GM21737 (cell line): Measurements from ENCODE around the gene DUSP11.
"Not testable (repeated sequence)": the region's sequence is repeated elsewhere in the genome, so short reads cannot be mapped to it uniquely, and the experiment has no call there.

Experiments
- ATAC-seq: cut with Tn5 transposase; IDR thresholded peaks from one replicate; pipeline ENCODE4 v1.9.1; 2021; ENCODE audit warnings: mild to moderate bottlenecking, moderate library complexity; ENCODE audit not compliant: unreplicated experiment

Gene DUSP11

DNA sequence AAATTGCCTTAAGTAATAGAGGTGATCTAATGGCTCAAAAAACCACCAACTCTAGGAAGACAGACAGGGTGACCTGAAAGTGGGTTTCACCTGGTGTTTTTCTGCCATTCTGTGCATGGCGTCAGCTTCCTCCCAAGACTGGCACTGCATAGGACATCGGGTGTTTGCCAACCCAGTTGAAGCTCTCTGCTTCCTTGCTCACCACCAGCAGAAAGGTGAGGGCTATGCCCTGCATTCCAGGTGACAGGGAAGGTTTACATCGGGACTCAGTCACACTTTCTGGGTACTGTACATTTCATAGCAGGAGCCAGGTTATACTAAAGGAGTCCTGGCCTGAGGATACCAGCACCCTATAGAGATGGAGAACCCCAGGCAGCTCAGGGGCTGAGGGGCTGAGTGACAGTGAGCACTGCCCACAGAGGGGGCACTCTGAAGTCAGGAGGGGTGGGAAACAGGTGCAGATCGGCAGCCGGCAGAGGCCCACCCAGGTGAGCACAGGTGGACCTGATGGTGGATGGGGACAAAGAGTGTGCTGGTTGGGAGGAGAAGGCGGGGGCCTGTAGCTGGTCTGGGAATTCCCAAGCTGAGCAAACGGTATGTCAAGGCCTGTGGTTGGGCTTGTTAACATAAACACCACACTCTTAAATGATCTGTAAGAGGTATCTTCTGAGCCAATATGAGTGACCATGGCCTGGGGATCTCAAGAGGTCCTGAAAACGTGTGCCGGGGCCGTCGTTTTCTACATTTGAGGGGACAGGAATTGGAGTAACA, 60.9 kb downstream of the DUSP11 start:
- no peak for ATAC-seq

DNA sequence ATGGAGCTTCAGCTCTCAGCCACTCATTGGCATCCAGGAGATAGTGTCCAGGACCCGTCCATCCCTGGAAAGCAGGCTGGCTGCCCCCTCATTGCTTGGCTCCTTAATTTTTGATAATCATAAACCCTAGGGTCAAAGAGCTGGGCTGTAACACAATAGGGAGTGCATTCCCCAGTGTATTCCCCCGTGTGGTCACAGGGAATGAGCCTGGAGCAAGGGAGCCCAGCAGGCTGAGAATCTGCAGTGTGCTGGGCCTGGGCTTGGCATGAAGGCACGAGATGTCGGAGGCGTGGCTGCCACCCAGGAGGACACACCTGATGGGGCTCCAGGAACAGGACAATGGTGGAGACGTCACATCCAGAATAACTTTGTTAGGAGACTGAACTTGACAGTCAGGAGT, 61.5 kb downstream of the DUSP11 start:
- no peak for ATAC-seq

- ATAC-seq: not testable (repeated sequence)
Measured at GRCh38 chr2:73717695-73718094, 62.2 kb downstream of the DUSP11 start.

DNA sequence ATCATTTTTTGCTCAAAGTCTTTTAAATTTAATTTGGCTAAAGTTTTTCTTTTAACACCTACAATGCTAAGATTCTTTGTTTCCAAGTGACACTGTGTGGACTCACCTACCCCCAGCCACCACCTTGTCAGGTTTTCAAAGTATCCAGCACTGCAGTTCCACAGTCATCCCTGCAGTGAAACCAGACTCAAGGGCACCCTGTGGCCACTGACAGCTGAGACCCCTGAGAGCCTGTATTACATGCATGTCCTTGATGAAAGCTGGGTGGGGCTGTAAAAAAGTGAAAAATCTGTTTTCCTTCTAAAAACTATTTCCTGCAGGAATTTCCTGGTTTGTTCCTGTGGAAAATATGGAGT, 62.7 kb downstream of the DUSP11 start:
- no peak for ATAC-seq

- no peak for ATAC-seq
Measured at GRCh38 chr2:73716543-73717250, 63.2 kb downstream of the DUSP11 start.

DNA sequence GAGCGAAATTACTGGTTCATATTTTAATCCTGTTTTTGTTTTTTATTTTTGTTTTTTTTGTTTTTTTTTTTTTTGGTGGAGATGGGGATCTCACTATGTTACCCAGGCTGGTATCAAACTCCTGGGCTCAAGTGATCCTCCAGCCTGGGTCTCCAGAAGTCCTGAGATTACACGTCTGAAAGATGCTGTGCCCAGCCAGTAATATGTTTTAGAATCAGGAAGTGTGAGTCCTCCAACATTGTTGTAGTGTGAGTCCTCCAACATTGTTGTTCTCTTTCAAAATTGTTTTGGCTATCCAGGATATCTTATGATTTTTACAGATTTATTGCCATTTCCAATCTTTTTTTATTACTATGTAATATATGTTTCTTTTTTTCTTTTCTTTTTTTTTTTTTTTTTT, 65.8 kb downstream of the DUSP11 start:
- no peak for ATAC-seq
